GM12874 (cell line): Measurements from ENCODE around the gene TPRKB.
"Not testable (repeated sequence)": the region's sequence is repeated elsewhere in the genome, so short reads cannot be mapped to it uniquely, and the experiment has no call there.

Experiments used
- TF ChIP-seq, protein P1 (sequence below): IDR thresholded peaks from 2 replicates; pipeline ENCODE4 v1.5.1; 2011; ENCODE audit warnings: low read depth, mild to moderate bottlenecking, control low read depth, low read length, moderate library complexity; ENCODE audit not compliant: insufficient read depth

Gene TPRKB

DNA sequence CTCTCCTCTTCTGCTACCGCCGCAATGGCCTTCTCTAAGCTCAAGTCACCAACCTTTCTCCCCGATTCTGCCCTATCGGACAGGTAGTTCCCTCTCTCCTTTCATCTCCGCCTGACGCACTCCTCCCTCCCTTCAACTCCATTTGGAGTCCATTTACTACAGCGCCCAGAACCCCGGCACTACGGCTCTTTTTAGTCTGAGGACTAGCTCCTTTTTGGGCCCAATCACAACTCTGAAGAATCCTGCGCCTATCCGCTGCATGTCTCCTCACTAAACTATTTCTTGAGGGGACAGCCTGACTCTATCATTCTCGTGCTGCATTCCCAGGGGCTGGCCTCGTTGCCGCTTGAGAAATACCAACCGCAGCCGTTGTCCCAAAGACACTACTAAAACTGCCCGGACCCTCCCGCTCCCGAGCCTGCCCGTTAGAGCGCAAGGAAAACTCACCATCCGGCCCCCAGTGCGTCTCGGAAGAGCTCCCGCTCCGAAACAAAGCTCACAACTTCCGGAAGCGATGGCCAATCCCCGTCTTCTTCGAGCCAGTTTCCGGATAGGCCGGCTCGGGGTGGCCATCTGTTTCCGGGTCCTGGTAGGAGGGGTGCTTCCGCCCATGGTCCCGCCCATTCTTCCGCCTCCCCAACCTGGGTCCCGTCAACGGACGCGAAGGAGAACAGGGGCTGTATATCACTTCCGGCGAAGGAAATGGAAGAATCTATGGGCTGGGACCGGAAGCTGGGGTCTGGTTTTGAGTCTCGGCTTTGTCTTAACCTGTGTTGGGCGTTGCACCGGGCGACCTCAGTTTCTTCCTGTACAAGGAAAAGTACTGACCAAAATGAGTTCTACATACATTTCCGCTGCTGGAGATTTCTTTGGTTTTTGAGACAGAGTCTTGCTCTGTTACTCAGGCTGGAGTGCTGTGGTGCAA is at the start of gene TPRKB:
Gene TPRKB (minus strand): TSS at position 491 of the 925 bp plus-strand sequence. CDS start 2,776 bp downstream, outside the sequence.
- TF ChIP-seq, protein P1, sequence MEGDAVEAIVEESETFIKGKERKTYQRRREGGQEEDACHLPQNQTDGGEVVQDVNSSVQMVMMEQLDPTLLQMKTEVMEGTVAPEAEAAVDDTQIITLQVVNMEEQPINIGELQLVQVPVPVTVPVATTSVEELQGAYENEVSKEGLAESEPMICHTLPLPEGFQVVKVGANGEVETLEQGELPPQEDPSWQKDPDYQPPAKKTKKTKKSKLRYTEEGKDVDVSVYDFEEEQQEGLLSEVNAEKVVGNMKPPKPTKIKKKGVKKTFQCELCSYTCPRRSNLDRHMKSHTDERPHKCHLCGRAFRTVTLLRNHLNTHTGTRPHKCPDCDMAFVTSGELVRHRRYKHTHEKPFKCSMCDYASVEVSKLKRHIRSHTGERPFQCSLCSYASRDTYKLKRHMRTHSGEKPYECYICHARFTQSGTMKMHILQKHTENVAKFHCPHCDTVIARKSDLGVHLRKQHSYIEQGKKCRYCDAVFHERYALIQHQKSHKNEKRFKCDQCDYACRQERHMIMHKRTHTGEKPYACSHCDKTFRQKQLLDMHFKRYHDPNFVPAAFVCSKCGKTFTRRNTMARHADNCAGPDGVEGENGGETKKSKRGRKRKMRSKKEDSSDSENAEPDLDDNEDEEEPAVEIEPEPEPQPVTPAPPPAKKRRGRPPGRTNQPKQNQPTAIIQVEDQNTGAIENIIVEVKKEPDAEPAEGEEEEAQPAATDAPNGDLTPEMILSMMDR, result no peak

- TF ChIP-seq, protein P1, result not testable (repeated sequence)
These were observed 46.7 kb upstream of the TPRKB start, which contains the start of gene C2orf78 for GRCh38 chr2:73783883-73784282. Gene C2orf78 (plus strand): TSS chr2:73784183. CDS start chr2:73784310, 127 bp downstream.

GRCh38 chr2:73780237-73780582 is 43.1 kb upstream of the TPRKB start:
- TF ChIP-seq, protein P1, result no peak

DNA sequence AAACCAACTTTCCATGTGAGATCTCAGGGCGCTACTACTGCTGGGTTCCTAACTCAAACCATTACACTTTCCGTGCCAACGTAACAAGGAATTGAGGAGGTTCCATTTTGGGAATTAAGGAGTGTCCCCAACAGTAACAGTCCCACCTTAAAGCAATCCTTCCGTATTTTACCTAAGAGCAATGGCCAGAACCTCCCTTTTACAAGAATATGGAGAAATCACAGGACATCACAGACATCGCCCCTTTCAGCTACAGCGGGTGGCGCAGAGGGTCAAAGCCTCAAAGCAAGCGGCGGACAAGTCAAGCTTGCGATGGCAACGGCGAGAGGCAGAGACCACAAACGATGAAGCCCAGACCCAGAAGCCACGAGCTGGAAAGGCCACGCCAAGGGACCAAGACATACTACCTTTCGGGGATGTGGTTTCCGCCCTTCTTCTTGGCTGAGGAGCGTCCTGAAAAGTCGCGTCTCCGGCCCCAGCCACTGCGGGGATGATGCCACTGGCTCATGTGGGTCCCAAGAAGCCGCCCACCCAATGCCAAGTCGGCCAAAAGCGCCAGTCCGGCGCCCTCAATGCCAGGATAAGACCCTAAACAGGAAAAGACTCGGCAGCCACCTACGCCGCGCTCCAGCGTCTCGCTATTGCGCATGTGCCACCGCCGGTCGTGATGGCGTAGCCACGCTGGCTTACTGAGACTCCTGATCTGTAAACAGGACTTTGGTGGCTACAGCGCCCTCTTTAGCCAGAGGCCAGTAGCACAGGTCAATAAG is 42.5 kb upstream of the TPRKB start, which contains the start of gene DUSP11:
Gene DUSP11 (minus strand): TSS at position 637 of the 770 bp plus-strand sequence. CDS start 129 bp downstream, at position 508.
- TF ChIP-seq, protein P1, result peak; percentile 92

DNA sequence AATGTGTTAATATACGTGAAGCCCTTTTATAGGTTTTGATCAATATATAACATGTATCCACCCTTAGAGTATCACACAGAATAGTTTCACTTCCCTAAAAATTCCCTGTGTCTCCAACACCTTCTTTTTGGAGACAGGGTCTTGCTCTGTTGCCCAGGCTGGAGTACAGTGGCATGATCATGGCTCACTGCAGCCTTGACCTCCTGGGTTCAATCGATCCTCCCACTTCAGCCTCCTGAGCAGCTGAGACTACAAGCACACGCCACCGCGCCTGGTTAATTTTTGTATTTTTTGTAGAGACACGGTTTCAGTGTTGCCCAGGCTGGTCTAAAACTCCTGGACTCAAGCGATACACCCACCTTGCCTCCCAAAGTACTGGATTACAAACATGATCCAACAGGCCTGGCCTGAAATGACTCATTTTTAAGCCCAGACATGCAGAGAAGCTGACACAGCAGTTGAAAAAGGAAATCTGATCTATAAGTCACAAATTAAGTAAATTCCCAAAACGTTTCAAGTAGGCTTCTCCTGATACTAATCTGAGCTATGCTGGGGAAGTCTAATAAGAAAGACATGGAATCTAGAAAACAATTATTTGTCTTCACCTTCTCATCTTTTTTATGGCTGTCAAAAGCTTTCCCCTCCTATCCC is 39.8 kb upstream of the TPRKB start:
- TF ChIP-seq, protein P1, result no peak

- TF ChIP-seq, protein P1, result no peak
These were observed 39.2 kb upstream of the TPRKB start for GRCh38 chr2:73776381-73776780.
